GM23248 (cell line): ENCODE data around the gene PAPOLA. TPM values are rescaled to one million over a fixed set of nuclear protein-coding genes. Genes with fewer than 3 reads are reported as not detected.

Source experiments
- DNase-seq: peaks from one replicate; pipeline ENCODE4 v3.0.0-alpha.2; 2015
- H2AFZ ChIP-seq: fragments of 200-600 bp; sonication (generic); 2 replicates; pipeline ENCODE4 v1.6.1; 2016; ENCODE audit warnings: antibody characterized with exemption
- H3F3A ChIP-seq: fragments of 200-600 bp; sonication (generic); 2 replicates; pipeline ENCODE4 v1.6.1; 2016; ENCODE audit warnings: mild to moderate bottlenecking, antibody characterized with exemption, mixed run types; ENCODE audit not compliant: insufficient read depth
- H3K27ac ChIP-seq: fragments of 200-600 bp; sonication (generic); 2 replicates; pipeline ENCODE4 v1.5.1; 2016; ENCODE audit warnings: mild to moderate bottlenecking
- H3K27me3 ChIP-seq: fragments of 200-600 bp; sonication (generic); replicated peaks from 2 replicates; pipeline ENCODE4 v1.6.1; 2016; ENCODE audit warnings: mild to moderate bottlenecking; ENCODE audit not compliant: insufficient read depth
- H3K36me3 ChIP-seq: fragments of 200-600 bp; sonication (generic); 2 replicates; pipeline ENCODE4 v1.6.1; 2016; ENCODE audit warnings: low read depth, mild to moderate bottlenecking
- H3K4me1 ChIP-seq: fragments of 200-600 bp; sonication (generic); 2 replicates; pipeline ENCODE4 v1.6.1; 2016; ENCODE audit warnings: mild to moderate bottlenecking; ENCODE audit not compliant: insufficient read depth
- H3K4me2 ChIP-seq: fragments of 200-600 bp; sonication (generic); one replicate; pipeline ENCODE4 v1.6.1; 2016; ENCODE audit warnings: mild to moderate bottlenecking; ENCODE audit not compliant: unreplicated experiment
- H3K4me3 ChIP-seq: fragments of 200-600 bp; sonication (generic); 2 replicates; pipeline ENCODE4 v1.5.1; 2016; ENCODE audit warnings: mild to moderate bottlenecking
- H3K79me2 ChIP-seq: fragments of 200-600 bp; sonication (generic); 2 replicates; pipeline ENCODE4 v1.6.1; 2016; ENCODE audit warnings: mild to moderate bottlenecking; ENCODE audit not compliant: insufficient read depth
- H3K9ac ChIP-seq: fragments of 200-600 bp; sonication (generic); 2 replicates; pipeline ENCODE4 v1.6.1; 2016; ENCODE audit warnings: mild to moderate bottlenecking
- H3K9me2 ChIP-seq: fragments of 200-600 bp; sonication (generic); 2 replicates; pipeline ENCODE4 v1.6.1; 2016; ENCODE audit warnings: mixed run types, mild to moderate bottlenecking, moderate library complexity; ENCODE audit not compliant: insufficient read depth
- H3K9me3 ChIP-seq: fragments of 200-600 bp; sonication (generic); one replicate; pipeline ENCODE4 v1.6.1; 2017; ENCODE audit warnings: low read depth
- H4K20me1 ChIP-seq: fragments of 200-600 bp; sonication (generic); 2 replicates; pipeline ENCODE4 v1.6.0; 2016; ENCODE audit not compliant: insufficient read depth
- EZH2 ChIP-seq: fragments of 200-600 bp; sonication (generic); IDR thresholded peaks from 2 replicates; pipeline ENCODE4 v1.6.1; 2018; ENCODE audit warnings: antibody characterized with exemption, mild to moderate bottlenecking; ENCODE audit not compliant: insufficient read depth, poor library complexity, severe bottlenecking
- EZH2phosphoT487 ChIP-seq: fragments of 200-600 bp; sonication (generic); IDR thresholded peaks from 2 replicates; pipeline ENCODE4 v1.6.1; 2018; ENCODE audit warnings: antibody characterized with exemption, moderate library complexity, mild to moderate bottlenecking, low read depth; ENCODE audit not compliant: insufficient read depth
- WGBS, 2 experiments: methylation state at CpG; one replicate each; pipeline ENCODE4 v1.1.6; 2015 to 2017; ENCODE audit warnings: low lambda C conversion rate in 2 of 2, low coverage in 1 of 2; ENCODE audit errors: missing lambda C conversion rate in 2 of 2; 5-methylcytosine and 5-hydroxymethylcytosine counted together
- in situ Hi-C: fragments of 300-500 bp; cut with MboI; formaldehyde crosslinking; loops from 2 replicates; pipeline ENCODE4 v1.15.0; 2020
- polyA plus RNA-seq: library from polyadenylated mRNA; unstranded; fragments of >200 nt; fragmentation: Nextera tagmentation; extraction: Ambion mirVana; gene quantifications from 2 replicates; pipeline ENCODE4 v1.2.1, GENCODE V29; 2016
- total RNA-seq: library from RNA; depleted of rRNA; stranded (reverse); fragments of >200 nt; shearing (Covaris generic); gene quantifications from 2 replicates; pipeline ENCODE4 v1.2.3, GENCODE V29; 2014

Gene PAPOLA
- total and polyA plus RNA-seq, 2 experiments from 2014 or later = 64.3 to 119 TPM

GRCh38 chr14:96585672-96586013 is 83.5 kb downstream of the PAPOLA start:
- Histone ChIP-seq H3K9me3 (no peaks in the 10 kb centered on the region), H3K9me2 (no peaks in the 10 kb centered on the region), H3K27ac (no peak overlapping the region), H3K79me2 (no peaks in the 10 kb centered on the region), H3F3A (no peaks in the 10 kb centered on the region), H2AFZ (no peak overlapping the region), H3K4me3 (no peak overlapping the region), H3K9ac (no peak overlapping the region), H3K36me3 (no peaks in the 10 kb centered on the region), H4K20me1 (no peaks in the 10 kb centered on the region), H3K4me1 (no peaks in the 10 kb centered on the region), H3K27me3 (peaks cover 21% of the 10 kb centered on the region; the same call in 1 of the 2 replicates), H3K4me2 (no peak overlapping the region)
- in situ Hi-C loops = loop anchor here (10.0 kb wide), 1 partner anchor 159 kb away; no protein-coding TSS in a partner anchor
- no peak for DNase-seq
- 79 to 84% methylated on average over 3 of the region's 3 CpGs for WGBS, 2 experiments
- TF ChIP-seq EZH2phosphoT487 (no peak), EZH2 (no peak)

GRCh38 chr14:96586056-96586455 is 83.9 kb downstream of the PAPOLA start:
- in situ Hi-C loops = loop anchor here (10.0 kb wide), 1 partner anchor 159 kb away; no protein-coding TSS in a partner anchor
- TF ChIP-seq EZH2 = no peak
- TF ChIP-seq EZH2phosphoT487 = no peak
- DNase-seq = no peak
- Histone ChIP-seq H3K4me3 (no peak overlapping the region), H3K79me2 (no peaks in the 10 kb centered on the region), H3K9ac (no peak overlapping the region), H3K27me3 (peaks cover 21% of the 10 kb centered on the region; the same call in 1 of the 2 replicates), H3K9me2 (no peaks in the 10 kb centered on the region), H3K27ac (no peak overlapping the region), H2AFZ (no peak overlapping the region), H3K36me3 (no peaks in the 10 kb centered on the region), H4K20me1 (no peaks in the 10 kb centered on the region), H3K9me3 (no peaks in the 10 kb centered on the region), H3K4me1 (no peaks in the 10 kb centered on the region), H3F3A (no peaks in the 10 kb centered on the region), H3K4me2 (no peak overlapping the region)
- WGBS, 2 experiments = 68 to 73% methylated on average over 11 of the region's 11 CpGs

DNA sequence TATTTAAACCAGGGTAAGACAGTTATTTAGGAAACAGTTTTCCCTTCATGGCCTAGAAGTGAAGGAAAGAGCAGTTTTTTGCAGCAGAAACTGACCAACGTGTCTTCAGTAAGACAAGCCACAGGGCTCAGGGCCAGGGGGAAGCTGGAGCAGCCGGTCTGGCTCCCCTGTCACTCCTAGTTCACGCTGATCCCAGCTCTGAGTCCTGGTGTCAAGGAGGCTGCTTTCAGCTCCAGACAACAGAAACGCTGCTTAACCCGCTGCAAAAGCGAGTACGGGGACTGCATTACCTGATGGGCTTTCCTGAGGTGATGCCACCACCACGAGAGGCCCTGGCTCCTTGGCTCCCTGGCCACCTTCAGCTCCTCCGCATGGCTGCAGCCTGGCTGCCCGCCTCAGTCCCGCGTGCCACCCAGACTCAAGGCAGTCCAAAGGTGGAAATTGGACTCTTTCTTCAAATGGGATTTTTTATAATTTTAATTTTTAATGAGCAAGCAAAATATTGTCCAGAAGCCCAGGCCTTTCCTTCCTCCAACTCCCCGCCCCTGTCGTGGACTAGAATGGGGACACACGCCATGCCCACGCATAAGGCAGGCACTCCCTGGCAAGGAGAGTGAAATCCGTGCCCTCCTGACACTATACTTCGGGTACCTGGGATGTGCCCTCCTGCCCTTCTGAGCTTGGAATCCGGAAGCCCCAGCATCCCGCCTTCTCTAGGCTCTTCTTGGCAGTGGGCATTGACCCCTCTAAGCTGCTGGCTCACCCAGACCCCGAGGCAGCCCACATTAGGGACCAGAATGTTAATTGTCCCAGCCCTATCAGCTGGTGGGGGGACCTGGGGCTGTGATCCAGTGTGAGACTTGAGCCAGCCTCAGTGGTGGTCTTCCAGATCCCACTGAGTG is 85.0 kb downstream of the PAPOLA start:
- Histone ChIP-seq H3F3A (no peaks in the 10 kb centered on the region), H2AFZ (no peak overlapping the region), H3K27me3 (peaks cover 21% of the 10 kb centered on the region; the same call in 1 of the 2 replicates), H3K4me2 (no peak overlapping the region), H3K4me3 (no peak overlapping the region), H4K20me1 (no peaks in the 10 kb centered on the region), H3K9me3 (no peaks in the 10 kb centered on the region), H3K79me2 (no peaks in the 10 kb centered on the region), H3K9ac (no peak overlapping the region), H3K4me1 (no peaks in the 10 kb centered on the region), H3K9me2 (no peaks in the 10 kb centered on the region), H3K27ac (no peak overlapping the region), H3K36me3 (no peaks in the 10 kb centered on the region)
- in situ Hi-C loops = loop anchor here (10.0 kb wide), 1 partner anchor 158 kb away; no protein-coding TSS in a partner anchor
- TF ChIP-seq EZH2phosphoT487 = no peak
- no peak for TF ChIP-seq EZH2
- WGBS, 2 experiments = 68 to 70% methylated on average over 21 of the region's 21 CpGs
- DNase-seq = no peak

DNA sequence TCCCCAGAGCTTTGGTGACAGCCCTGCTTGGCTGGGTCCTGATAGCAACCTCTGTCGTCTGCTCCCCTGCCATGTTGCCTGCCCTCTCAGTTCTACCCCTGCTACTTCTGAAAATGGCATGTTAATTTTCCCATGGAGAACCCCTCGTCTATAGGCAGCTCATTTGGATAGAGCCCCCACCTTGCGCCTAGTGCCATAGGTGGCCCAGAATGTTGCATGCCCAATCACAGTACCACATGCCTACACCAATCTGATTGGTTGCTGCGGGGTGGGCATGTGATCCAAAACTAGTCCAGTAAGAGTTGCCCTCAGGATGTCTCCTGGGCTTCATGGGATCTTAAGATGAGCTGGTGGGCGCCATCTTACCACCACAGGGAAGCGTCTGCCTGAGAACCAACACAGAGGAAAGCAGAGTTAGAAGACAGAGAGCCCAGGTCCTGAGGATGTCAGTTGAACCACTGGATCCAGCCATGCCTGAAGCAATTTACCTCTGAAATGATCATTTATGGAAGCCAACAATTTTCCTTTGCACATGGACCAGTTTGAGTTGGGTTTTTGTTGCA is 85.7 kb downstream of the PAPOLA start:
- no peaks in the 10 kb centered on the region for H3K9me3 ChIP-seq
- H3K27me3 ChIP-seq = peaks cover 24% of the 10 kb centered on the region; the same call in 1 of the 2 replicates
- no peaks in the 10 kb centered on the region for H3K4me1 ChIP-seq
- H3K79me2 ChIP-seq = no peaks in the 10 kb centered on the region
- WGBS, 2 experiments = 70 to 76% methylated on average over 6 of the region's 6 CpGs
- H3K36me3 ChIP-seq = no peaks in the 10 kb centered on the region
- H3K4me2 ChIP-seq = no peak overlapping the region
- no peak for DNase-seq
- in situ Hi-C loops = loop anchor here (10.0 kb wide), 1 partner anchor 157 kb away; no protein-coding TSS in a partner anchor
- TF ChIP-seq EZH2 (no peak), EZH2phosphoT487 (no peak)
- no peak overlapping the region for H3K27ac ChIP-seq
- no peaks in the 10 kb centered on the region for H3F3A ChIP-seq
- H3K4me3 ChIP-seq = no peak overlapping the region
- no peak overlapping the region for H2AFZ ChIP-seq
- H4K20me1 ChIP-seq = no peaks in the 10 kb centered on the region
- H3K9me2 ChIP-seq = no peaks in the 10 kb centered on the region
- H3K9ac ChIP-seq = no peak overlapping the region
